Measurements from ENCODE around the gene DPH3. TPM values are rescaled to one million over a fixed set of nuclear protein-coding genes. Genes with fewer than 3 reads are reported as not detected.

Gene DPH3
- total and polyA plus RNA-seq, 2 of the 8 experiments (the other 6 are each of a cell fraction or from before 2014, with no cell fraction given): 9.8 to 40.1 TPM

GRCh38 chr3:16251316-16252085, 13.2 kb downstream of the DPH3 start:
- ChIA-PET POLR2A (ENCODE audit: partially characterized antibody) (interaction anchor here (1.1 kb wide), 1 partner anchor 13 kb away, joined by 7 read pairs; the partner anchor contains the start of genes DPH3 and OXNAD1), CTCF (ENCODE audit: partially characterized antibody) (interaction anchor here (0.6 to 2.8 kb wide), 8 partner anchors 9 to 341 kb away, joined by 3 to 15 read pairs (median 5); partner anchors contain the start of gene DPH3)
- no peak overlapping the region for H2BK120ac ChIP-seq (replicated peaks; ENCODE audit: low read depth, low read length)
- no peak overlapping the region for H3K4me2 ChIP-seq (ENCODE audit: insufficient read depth in 1 of 2, low read depth in 2 of 2, low read length in 2 of 2)
- H2BK20ac ChIP-seq (ENCODE audit: low read length): no peak overlapping the region
- H3K56ac ChIP-seq (replicated peaks; ENCODE audit: insufficient read length, low read depth, low read length): no peak overlapping the region
- H3K23me2 ChIP-seq (ENCODE audit: low read depth, low read length): no peaks in the 10 kb centered on the region
- H3K23ac ChIP-seq (ENCODE audit: insufficient read length): no peak overlapping the region
- no peak overlapping the region for H2BK5ac ChIP-seq (ENCODE audit: low read depth, low read length)
- H3K4ac ChIP-seq (replicated peaks; ENCODE audit: insufficient read length, low read depth, low read length): no peak overlapping the region
- no peaks in the 10 kb centered on the region for H3K79me1 ChIP-seq (ENCODE audit: low read depth, low read length)
- 69% methylated on average over 9 of the region's 9 CpGs; no CpG with 5 or more reads in 1 of the 2 experiments for WGBS, 2 experiments (ENCODE audit: extremely low coverage in 1 of 2, insufficient coverage in 1 of 2, insufficient read length in 1 of 2, insufficient replicate concordance in 2 of 2, low coverage in 1 of 2, low lambda C conversion rate in 2 of 2, missing lambda C conversion rate in 1 of 2)
- H3K9me3 ChIP-seq (ENCODE audit: insufficient read depth in 2 of 2, low read depth in 1 of 2, low read length in 1 of 2): no peaks in the 10 kb centered on the region
- H2BK12ac ChIP-seq (ENCODE audit: low read depth, low read length): no peak overlapping the region
- TF ChIP-seq TAF7 (optimal IDR thresholded peaks at IDR 0.05; ENCODE audit: borderline replicate concordance, low read depth, low read length): no peak
- no peak for TF ChIP-seq KDM4A (IDR thresholded peaks at IDR 0.05; ENCODE audit: low read depth, low read length, severe bottlenecking)
- no peaks in the 10 kb centered on the region for H3K79me2 ChIP-seq (ENCODE audit: control insufficient read depth in 1 of 2, insufficient read depth in 2 of 2, low read length in 2 of 2)
- H4K91ac ChIP-seq (replicated peaks; ENCODE audit: insufficient read length, low read length): no peak overlapping the region
- H3K4me1 ChIP-seq (replicated peaks in 1 of 4; ENCODE audit: control insufficient read depth in 3 of 4, insufficient read depth in 4 of 4, low read length in 3 of 4): 0 out of 7 replicates have a peak, but pooled peaks cover 0 to 4% (median 0%) of the 10 kb centered on the region in 4 experiments
- no peak overlapping the region for H2AK5ac ChIP-seq (ENCODE audit: low read depth, low read length)
- H2AFZ ChIP-seq (ENCODE audit: low read length): no peak overlapping the region
- H3K27ac ChIP-seq (ENCODE audit: low read depth, low read length): no peak overlapping the region
- no peak overlapping the region for H4K8ac ChIP-seq (ENCODE audit: extremely low read depth, insufficient read depth, low read length)
- H3K9ac ChIP-seq (replicated peaks in 1 of 4; ENCODE audit: extremely low read depth in 1 of 4, low read depth in 3 of 4, low read length in 3 of 4): no peak overlapping the region; a peak in 1 of 7 replicates
- H4K20me1 ChIP-seq (replicated peaks in 1 of 2; ENCODE audit: control insufficient read depth in 1 of 2, insufficient read depth in 2 of 2, low read length in 2 of 2): no peaks in the 10 kb centered on the region
- no peak for DNase-seq (ENCODE audit: low read depth in 1 of 2, low spot score in 2 of 2)
- H4K5ac ChIP-seq (ENCODE audit: insufficient read length, low read depth, low read length): no peak overlapping the region
- no peak overlapping the region for H3K14ac ChIP-seq (ENCODE audit: insufficient read length)
- H3K36me3 ChIP-seq (ENCODE audit: control insufficient read depth in 2 of 4, insufficient read depth in 4 of 4, low read length in 3 of 4): no peaks in the 10 kb centered on the region
- no peak overlapping the region for H3K4me3 ChIP-seq (ENCODE audit: extremely low read depth in 1 of 4, insufficient read depth in 2 of 4, low read depth in 3 of 4, low read length in 4 of 4)
- H2BK15ac ChIP-seq (ENCODE audit: low read length): no peak overlapping the region
- no peak overlapping the region for H3K18ac ChIP-seq (ENCODE audit: extremely low read depth, low read length)
- no peak for FAIRE-seq
- H3K27me3 ChIP-seq (replicated peaks in 1 of 4; ENCODE audit: control insufficient read depth in 3 of 4, extremely low read depth in 1 of 4, insufficient read depth in 3 of 4, low read length in 3 of 4): no peaks in the 10 kb centered on the region
